GM19372 (cell line): ENCODE measurements around the gene CLNS1A.
"Not testable (repeated sequence)": the region's sequence is repeated elsewhere in the genome, so short reads cannot be mapped to it uniquely, and the experiment has no call there.

Experiments used
- ATAC-seq: cut with Tn5 transposase; IDR thresholded peaks from one replicate; pipeline ENCODE4 v1.9.1; 2021; ENCODE audit warnings: mild to moderate bottlenecking, low read depth, moderate library complexity; ENCODE audit not compliant: unreplicated experiment

CLNS1A gene

DNA sequence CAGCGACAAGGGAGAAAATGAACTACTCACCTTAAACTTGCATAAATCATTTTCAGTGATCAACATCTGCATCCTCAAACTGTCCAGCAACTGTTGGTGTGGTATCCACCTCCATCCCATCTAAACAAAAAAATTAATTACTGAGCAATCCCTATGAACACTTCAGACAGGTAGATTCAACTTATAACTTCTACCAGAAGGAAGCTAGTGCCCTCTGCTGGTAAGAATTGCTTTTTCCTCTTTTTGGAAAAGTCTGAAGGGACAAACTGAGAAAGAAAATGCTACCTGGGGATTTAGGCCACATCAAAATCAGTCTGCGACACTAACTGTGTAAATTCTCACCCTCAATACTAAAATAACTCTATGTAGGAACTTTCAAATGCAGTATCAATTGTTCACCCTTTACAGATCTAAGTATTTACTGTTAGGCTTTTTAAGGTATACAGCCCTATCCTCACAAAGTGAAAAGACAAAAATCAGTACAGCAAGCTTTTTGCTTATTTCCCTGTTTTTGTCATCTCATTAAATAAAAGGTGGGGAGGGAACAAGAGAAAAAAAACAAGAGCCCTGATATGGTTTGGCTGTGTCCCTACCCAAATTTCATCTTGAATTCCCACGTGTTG lies 17.9 kb downstream of the CLNS1A start:
- ATAC-seq, result no peak

DNA sequence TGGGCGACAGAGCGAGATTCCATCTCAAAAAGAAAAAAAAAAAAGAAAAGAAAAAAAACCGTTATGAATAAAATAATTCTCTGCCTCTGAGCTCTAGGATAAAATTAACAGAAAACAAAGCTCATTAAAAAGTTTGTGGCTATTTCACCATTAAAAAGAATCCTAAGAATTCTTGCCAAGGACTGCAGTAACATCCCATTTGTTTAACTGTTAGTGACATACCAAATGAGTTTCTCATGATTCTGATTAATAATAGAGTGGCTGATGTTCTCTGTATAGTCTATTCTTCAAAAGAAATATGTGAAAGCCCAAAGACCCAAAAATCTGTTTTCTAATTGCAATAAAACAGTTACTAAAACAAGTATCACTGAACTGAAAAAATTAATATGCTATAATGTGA lies 19.7 kb downstream of the CLNS1A start:
- no peak for ATAC-seq

DNA sequence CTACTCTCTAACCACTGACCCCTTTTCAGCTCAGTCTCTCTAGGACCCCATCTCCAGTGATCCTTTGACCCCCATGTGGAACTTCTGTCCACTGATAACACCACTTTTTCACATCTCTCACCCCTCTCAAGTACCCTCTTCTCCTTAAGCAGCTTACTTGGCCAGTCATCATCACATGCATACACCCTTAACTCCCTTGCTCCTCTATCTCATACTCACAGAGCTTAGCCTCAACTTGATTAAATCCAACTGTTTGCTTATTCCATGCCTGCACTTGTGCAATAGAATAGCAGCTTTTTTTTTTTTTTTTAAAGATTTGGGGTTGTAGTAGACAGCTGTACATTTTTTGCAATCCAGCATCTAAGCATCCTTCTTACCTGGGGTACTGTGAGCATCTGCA lies 25.7 kb downstream of the CLNS1A start:
- ATAC-seq, result no peak

DNA sequence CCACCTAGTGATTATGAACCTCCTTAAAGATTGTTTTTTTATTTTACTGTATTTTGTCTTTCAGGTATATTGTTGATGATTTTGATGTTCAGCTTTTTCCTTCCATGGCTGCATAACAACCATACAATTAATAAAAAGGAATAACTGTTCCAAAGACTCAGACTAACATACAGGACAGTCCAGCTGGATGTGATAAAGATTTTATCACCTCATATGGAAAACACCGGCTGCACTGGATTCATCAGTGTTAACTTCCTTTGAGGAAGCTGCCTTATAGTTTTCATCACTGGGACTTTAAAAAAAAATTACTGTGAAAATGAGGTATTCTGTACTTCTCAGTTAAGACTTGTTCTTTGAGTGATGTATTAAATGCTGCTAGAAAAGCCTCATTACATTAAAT lies 28.4 kb downstream of the CLNS1A start:
- no peak for ATAC-seq

DNA sequence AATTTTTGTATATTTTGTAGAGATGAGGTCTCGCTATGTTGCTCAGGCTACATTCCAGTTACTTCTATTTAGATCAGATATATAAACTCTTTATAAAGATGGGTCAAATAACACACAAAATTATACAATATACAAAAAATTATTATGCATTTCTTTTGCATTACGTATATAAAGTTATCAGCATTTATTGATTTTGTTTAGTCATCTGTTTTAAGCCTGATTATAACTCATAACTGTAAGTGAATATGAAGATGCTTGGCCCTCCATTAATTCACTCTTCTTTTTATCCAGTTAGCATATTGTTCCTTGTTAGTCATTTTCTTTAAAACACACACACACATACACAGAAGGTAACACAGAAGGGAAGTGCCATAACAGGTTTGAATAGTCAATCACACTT lies 33.3 kb downstream of the CLNS1A start:
- ATAC-seq, result no peak

DNA sequence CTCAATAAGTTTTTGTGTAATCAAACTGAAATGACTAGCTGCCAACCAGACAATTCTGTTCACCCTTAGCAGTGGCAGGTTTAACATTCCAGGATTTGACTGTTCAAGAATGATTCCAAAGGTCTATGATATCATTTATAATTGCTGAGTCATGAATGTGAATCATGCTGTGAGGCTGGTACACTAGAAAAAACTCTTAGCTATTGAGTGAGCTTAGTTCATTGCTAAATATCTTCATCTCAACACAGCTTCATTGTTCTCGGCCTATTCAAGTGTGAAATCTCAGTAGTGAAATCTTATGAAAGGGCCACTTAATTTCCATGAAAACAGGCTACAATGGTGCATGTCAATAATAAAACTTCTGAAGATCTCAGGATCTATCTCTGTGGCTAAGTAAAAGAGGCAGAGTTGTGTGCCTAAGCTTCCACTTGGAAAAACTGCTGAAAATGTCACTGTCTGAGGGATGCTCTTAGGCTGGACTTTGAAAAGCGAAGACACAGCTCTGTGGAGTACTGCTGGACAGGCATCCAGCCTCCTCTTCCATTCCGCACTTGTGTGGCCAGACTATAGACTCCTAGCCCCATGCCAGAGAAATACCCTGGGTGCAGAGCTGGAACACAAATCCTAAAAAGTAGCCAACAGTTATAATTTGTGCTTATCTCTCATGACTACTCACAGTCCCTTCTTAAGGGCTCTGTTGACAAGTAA lies 35.1 kb downstream of the CLNS1A start:
- ATAC-seq, result no peak

DNA sequence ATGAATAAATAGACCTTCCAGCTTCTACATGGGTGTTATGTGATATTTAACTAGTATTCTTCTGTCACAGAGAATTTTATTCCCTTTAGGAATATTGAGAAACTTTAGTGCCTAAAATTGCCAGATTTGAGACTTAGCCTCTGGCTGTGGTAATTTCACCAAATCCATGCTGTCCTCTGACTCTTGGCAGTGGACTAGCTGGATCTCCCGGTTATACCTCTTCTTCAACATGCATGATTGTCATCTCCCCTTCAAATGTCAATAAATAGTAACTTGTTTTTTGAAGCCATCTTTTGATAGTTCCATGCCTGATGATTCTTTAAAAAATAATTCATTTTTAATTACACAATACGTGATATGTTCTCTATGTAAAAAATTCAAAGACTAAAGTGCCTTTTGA lies 39.4 kb downstream of the CLNS1A start:
- ATAC-seq, result no peak

DNA sequence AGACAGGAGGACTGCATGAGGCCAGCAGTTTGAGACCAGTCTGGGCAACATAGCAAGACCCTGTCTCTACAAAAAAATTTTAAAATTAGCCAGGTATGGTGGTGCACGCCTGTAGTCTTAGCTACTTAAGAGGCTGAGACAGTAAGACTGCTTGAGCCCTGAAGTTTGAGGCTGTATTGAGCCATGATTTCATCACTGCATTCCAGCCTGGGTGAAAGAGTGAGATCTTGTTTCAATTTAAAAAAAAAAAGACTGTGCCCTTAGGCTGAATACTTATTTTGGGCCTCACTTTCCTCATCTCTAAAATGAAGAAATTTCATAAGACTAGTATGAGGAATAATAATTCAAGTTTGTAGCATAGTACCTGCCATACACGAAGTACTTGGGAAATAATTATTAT lies 41.0 kb downstream of the CLNS1A start:
- ATAC-seq, result no peak

DNA sequence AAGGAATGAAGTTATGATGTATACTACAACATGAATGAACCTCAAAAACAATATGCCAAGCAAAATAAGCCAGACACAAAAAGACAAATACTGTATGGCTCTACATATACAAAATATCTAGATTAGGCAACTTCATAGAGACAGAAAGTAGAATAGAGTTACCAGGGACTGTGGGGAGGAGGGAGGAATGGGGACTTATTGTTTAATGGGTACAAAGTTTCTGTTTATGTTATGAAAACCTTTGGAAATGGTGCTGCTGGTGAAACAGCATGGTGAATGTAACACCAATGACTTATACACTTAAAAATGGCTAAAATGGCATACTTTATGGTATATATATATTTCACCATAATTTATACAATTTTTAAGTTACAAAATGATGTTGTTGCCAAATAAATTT lies 43.7 kb downstream of the CLNS1A start:
- ATAC-seq, result no peak

DNA sequence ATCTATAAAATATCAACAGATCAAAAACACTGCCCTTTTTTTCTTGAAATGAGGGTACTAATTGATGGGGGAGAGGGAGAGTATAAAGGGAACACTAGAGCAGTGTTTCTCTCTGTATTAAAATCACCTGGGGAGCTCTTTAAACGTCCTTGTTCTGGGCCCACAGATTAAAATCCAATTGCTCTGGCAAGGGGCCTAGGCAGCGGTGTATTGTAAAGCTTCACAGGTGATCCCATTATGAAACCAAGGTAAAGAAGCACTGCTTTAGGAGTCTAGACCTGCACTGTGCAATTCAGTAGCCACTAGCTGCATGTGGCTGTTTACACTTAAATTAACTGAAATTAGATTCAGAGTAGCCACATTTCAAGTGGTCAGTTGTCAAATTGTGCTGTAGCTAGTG lies 44.9 kb downstream of the CLNS1A start:
- ATAC-seq, result no peak

DNA sequence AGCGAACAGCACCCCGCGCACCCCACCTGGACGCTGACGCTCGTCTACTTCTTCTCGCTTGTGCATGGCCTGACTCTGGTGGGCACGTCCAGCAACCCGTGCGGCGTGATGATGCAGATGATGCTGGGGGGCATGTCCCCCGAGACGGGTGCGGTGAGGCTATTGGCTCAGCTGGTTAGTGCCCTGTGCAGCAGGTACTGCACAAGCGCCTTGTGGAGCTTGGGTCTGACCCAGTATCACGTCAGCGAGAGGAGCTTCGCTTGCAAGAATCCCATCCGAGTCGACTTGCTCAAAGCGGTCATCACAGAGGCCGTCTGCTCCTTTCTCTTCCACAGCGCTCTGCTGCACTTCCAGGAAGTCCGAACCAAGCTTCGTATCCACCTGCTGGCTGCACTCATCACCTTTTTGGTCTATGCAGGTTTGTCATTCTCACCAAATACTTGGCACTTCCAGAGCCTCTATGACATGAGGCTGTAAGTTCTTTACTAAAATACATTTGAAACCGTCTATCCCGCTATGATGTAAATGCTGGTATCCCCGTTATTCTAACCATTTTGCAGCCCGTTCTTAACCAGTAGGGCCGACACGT lies 47.3 kb downstream of the CLNS1A start:
- ATAC-seq, result no peak

DNA sequence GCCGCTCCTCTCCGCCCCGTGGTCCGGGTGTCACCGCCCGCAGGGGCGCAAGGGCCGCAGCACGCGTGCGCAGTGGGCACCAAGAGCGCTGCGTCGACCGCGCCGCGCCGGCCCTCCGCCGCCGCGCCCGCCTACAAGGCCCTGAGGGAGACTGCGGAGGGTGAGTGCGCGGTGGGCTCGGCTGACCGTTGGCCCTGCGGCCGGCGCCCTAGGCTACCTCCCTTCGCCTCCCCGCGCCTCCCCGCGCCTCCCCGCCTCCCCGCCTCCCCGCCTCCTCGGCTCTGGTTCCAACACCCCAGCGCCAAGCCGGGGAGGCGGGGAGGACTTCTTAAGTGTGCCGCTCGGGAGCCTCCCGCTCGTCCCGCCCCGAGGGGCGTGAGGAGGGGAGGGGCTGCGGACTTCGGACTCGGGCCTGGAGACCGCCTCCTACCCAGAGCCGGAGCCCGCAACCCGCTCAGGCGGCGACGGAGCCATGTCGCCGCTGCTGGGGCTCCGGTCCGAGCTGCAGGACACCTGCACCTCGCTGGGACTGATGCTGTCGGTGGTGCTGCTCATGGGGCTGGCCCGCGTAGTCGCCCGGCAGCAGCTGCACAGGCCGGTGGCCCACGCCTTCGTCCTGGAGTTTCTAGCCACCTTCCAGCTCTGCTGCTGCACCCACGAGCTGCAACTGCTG lies 47.9 kb downstream of the CLNS1A start, which contains the start of gene AQP11:
TSS of gene AQP11 (plus strand) at position 433 of the 673 bp plus-strand sequence. CDS start at position 473, 40 bp downstream.
- ATAC-seq, result peak; percentile 83

DNA sequence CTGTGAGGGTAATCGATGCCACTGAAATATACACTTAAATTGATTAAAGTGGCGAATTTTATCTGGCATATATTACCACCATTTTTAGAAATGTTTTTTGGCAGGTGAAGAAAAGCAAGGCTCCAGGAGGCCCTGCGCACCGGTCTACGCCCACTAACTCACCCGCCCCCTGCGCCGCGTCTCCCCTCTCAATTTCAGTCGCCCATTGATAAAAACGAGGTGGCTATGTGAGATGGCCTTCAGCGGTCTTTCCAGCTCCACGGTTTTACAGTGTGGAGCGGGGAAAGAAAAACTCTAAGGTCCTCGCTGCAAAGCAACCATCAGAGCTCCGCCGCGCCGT lies 48.4 kb downstream of the CLNS1A start:
- ATAC-seq, result peak; percentile 11

DNA sequence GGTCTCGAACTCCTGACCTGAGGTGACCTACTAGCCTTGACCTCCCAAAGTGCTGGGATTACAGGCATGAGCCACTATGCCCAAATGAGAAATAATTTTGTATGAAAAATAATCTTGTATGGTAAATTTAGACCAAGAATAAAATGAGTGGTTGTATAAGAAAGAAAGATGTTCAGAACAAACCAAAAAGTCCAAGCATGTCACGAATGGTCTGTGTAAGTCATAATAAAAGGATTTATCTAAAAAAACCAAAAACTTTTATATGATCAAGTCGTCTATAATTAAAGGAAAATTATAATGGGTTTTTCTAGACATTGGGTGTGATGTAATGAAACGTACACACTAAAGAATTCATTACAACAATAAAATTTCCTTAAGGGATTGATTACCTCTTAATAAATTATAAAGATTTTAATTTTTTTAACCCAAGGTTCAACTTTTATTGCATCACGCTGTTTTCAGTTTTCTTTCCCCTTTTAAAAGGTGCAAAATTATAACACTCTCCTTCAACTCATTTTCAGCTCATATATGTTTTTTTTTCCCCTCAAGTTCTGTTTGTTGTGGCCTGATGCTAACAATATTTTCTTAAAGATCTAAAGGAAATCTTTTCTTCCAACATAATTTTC lies 56.8 kb downstream of the CLNS1A start:
- no peak for ATAC-seq

DNA sequence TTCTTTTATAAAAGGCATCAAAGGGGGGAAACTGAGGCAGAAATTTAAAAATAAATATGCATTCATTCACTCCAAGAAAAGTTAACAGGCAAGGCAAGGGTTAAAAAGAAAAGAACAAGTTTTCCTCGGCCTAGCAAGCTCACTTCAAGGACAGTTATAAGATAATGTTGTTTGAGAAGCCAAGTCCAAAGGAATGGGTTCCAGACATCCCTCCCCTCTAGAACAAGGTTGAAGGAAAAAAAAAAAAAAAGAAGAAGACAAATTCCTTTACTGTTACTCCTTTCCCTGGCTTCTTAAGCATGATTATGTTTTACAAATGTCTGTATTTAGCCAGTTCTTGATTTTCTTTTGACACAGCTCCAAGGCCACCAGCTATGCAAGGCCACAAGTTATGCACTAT lies 62.2 kb downstream of the CLNS1A start:
- not testable (repeated sequence) for ATAC-seq

DNA sequence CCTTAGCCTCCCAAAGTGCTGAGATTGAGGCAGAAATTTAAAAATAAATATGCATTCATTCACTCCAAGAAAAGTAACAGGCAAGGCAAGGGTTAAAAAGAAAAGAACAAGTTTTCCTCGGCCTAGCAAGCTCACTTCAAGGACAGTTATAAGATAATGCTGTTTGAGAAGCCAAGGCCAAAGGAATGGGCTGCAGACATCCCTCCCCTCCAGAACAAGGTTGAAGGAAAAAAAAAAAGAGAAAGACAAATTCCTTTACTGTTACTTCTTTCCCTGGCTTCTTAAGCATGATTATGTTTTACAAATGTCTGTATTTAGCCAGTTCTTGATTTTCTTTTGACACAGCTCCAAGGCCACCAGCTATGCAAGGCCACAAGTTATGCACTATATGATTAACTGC lies 66.7 kb downstream of the CLNS1A start:
- ATAC-seq, result not testable (repeated sequence)

DNA sequence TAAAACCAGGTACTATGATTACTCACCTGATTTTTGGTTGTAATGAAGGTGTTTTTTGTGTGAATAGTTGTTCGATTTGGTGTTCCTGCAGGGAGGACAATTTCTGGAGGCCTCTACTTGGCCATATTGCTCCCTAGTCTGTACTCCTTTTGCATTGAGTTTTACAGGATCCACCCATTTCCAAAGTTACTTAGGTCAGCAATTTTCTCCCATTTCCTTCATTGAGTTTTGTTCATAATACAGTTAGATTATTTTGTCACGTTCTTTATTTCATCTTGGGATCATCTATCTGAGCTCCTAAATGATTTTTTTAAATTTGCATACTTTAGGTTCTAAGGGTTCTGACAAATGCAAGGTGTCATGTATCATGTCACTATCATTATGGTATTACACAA lies 67.9 kb downstream of the CLNS1A start:
- no peak for ATAC-seq

DNA sequence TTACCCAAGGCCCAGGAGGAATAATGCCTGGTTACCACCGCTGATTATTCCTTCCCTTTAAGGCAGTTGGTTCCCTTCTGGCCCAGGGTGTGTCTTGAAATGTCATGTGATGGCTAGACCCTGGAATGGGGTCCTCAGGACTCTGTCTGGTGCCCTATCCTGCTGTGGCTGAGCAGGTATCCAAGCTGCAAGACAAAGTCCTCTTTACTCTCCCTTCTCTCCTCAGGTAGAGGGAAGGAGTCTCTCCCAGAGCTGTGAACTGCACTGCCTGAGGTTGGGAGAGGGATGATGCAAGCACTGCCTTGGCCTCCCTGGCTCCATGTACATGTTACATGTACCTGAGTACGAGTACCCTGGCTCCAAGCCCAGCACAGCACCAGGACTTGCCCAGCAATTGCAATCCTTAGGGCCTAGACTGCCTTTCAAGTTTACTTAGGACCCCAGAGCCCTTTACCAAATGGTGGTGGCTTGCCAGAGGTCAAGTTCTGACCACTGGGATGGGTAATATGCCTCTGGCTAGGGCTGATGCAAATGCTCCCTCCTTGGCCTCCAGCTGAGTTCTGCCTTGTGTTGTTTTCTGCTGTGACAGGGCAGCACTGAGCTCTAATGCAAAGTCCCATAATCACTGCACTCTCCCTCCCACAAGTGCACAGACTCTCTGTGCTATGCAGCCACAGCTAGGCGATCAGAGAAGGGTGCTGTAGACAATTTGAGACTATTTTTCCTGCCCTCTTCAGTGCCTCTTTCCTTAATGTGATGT lies 68.5 kb downstream of the CLNS1A start:
- no peak for ATAC-seq

DNA sequence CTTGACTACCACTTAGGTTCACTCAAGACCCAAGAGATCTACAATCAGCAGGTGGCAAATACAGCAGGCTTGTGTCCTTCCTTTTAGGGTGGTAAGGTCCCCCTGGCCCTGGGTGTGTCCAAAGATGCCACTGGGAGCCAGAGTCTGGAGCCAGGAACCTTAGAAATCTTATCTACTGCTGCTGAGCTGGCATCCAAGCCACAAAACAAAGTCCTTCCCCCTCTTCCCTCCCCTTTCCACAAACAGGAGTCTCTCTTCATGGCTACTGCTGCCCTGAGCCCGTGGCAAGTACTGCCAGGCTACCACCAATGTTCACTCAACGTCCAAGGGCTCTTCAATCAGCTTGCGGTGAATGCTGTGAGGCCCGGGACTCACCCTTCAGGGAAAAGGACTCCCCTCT lies 69.3 kb downstream of the CLNS1A start:
- no peak for ATAC-seq
